Measurements from ENCODE around the gene DCAF4. TPM values are rescaled to one million over a fixed set of nuclear protein-coding genes. Genes with fewer than 3 reads are reported as not detected.

Gene DCAF4
- total RNA-seq, 1 experiment from 2014 or later, result 39.4 TPM

DNA sequence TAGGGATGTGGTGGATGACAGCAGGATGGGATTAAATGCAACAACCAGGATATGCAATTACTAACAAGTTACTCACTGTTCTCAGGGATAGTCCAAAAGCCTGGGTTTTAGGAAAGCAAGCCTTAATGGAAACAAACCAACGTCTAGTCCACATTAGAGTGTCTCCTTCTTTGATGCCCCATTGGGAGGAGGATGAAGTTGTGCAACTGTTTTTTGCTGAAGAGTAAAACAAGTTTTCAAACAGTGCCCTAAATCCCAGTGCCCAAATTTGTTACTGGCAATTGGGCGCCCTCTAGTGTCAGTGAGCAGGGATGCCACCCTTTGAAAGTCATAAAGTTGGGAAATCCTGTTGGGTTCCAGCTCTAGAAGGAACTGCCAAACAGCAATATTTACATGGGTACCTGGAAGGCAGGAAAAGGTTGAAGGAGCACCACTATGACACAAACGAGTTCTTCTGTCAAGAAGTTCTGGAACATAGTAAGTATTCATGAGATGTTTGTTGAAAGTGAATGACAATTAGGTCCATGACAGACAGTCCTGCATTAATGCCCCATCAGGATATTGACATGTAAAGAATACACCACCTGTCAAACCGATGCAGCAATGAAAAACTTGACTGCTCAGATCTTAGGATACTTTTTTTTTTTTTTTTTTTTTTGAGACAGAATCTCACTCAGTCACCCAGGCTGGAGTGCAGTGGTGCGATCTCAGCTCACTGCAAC, 21.3 kb upstream of the DCAF4 start:
- POLR2A ChIA-PET, result interaction anchor here (0.7 to 2.2 kb wide), 6 partner anchors 11 to 1791 kb away, joined by 3 to 14 read pairs (median 4); partner anchors contain the start of gene DPF3
- no TSS peak for BruUV-seq (replicated peaks)
- Mint-ChIP-seq H3K36me3 (ENCODE audit: insufficient read depth, unreplicated experiment) (no peaks in the 10 kb centered on the region), H3K9me3 (ENCODE audit: unreplicated experiment) (no peaks in the 10 kb centered on the region), H3K4me1 (ENCODE audit: insufficient read depth, unreplicated experiment) (peaks cover 22% of the 10 kb centered on the region), H3K27ac (ENCODE audit: low read depth, unreplicated experiment) (no peak overlapping the region), H3K4me3 (ENCODE audit: unreplicated experiment) (no peak overlapping the region), H3K27me3 (ENCODE audit: insufficient read depth, unreplicated experiment) (no peaks in the 10 kb centered on the region)
- CTCF ChIA-PET, result interaction anchor here (0.7 to 5.0 kb wide), 27 partner anchors 10 to 1215 kb away, joined by 3 to 295 read pairs (median 5); partner anchors contain the start of gene DPF3
- intact Hi-C loops (cut with micrococcal nuclease), result loop anchor here (1.0 to 5.0 kb wide), 3 partner anchors 44 to 388 kb away; no protein-coding TSS in a partner anchor
- peak; percentile 82 for DNase-seq (ENCODE audit: unreplicated experiment)
- peak; percentile 90 for TF ChIP-seq CTCF (IDR thresholded peaks at IDR 0.05; ENCODE audit: unreplicated experiment)

DNA sequence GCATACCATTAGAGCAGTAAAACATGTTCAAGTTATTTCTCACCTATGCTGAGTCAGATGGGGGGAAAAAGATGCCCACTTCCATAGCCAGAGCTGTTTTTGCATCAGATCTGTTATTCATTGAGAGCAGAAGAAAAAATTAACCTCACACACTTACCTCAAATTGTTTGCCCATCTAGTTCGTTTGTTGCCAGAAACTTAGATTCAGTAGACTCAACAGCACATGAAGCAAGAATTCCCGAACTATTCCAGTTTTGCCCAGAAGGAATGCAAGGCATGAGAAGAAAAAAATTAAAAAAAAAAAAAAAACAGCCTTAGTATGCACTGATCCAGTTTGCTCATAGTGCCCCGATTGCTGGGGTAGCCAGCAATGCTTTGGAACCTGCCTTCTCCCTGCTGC, 19.9 kb upstream of the DCAF4 start:
- POLR2A ChIA-PET, result interaction anchor here (1.9 kb wide), 1 partner anchor 389 kb away, joined by 14 read pairs; no protein-coding TSS in a partner anchor
- TF ChIP-seq CTCF (IDR thresholded peaks at IDR 0.05; ENCODE audit: unreplicated experiment), result no peak
- Mint-ChIP-seq H3K36me3 (ENCODE audit: insufficient read depth, unreplicated experiment) (no peaks in the 10 kb centered on the region), H3K27me3 (ENCODE audit: insufficient read depth, unreplicated experiment) (no peaks in the 10 kb centered on the region), H3K4me3 (ENCODE audit: unreplicated experiment) (no peak overlapping the region), H3K9me3 (ENCODE audit: unreplicated experiment) (no peaks in the 10 kb centered on the region), H3K4me1 (ENCODE audit: insufficient read depth, unreplicated experiment) (peaks cover 22% of the 10 kb centered on the region), H3K27ac (ENCODE audit: low read depth, unreplicated experiment) (no peak overlapping the region)
- no TSS peak for BruUV-seq (replicated peaks)
- intact Hi-C loops (cut with micrococcal nuclease), result loop anchor here (5.0 kb wide), 1 partner anchor 159 kb away; no protein-coding TSS in a partner anchor
- CTCF ChIA-PET, result interaction anchor here (0.6 to 5.0 kb wide), 8 partner anchors 12 to 392 kb away, joined by 3 to 295 read pairs (median 7); partner anchors contain the start of gene DPF3
- DNase-seq (ENCODE audit: unreplicated experiment), result no peak

DNA sequence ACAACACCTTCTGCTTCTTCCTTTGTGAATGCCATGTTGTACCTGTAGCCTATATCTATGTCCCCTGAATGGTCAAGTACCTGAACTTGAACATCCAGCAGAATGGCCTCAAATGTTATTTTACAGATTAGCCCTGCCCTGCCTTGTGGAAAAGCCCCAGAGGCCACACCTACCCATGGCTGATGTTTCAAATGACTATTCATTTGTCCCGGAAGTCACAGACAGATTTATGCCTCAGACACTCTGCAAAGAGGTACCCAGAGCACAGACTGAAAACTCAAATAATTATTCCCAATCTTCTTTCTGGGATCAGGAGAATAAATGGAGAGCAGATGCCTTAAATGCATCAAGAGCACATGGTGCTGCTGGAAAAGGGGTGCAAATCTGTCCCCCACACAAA, 19.4 kb upstream of the DCAF4 start:
- ChIA-PET POLR2A (no interaction called here), CTCF (interaction anchor here (0.9 to 5.0 kb wide), 5 partner anchors 9 to 393 kb away, joined by 3 to 295 read pairs (median 5); no protein-coding TSS in a partner anchor)
- no peak overlapping the region for H3K27ac Mint-ChIP-seq (ENCODE audit: low read depth, unreplicated experiment)
- BruUV-seq (replicated peaks), result no TSS peak
- no peaks in the 10 kb centered on the region for H3K9me3 Mint-ChIP-seq (ENCODE audit: unreplicated experiment)
- H3K4me3 Mint-ChIP-seq (ENCODE audit: unreplicated experiment), result no peak overlapping the region
- no peaks in the 10 kb centered on the region for H3K27me3 Mint-ChIP-seq (ENCODE audit: insufficient read depth, unreplicated experiment)
- H3K4me1 Mint-ChIP-seq (ENCODE audit: insufficient read depth, unreplicated experiment), result peaks cover 22% of the 10 kb centered on the region
- intact Hi-C loops (cut with micrococcal nuclease), result loop anchor here (5.0 kb wide), 1 partner anchor 160 kb away; no protein-coding TSS in a partner anchor
- no peak for TF ChIP-seq CTCF (IDR thresholded peaks at IDR 0.05; ENCODE audit: unreplicated experiment)
- DNase-seq (ENCODE audit: unreplicated experiment), result no peak
- H3K36me3 Mint-ChIP-seq (ENCODE audit: insufficient read depth, unreplicated experiment), result no peaks in the 10 kb centered on the region

- CTCF ChIA-PET, result interaction anchor here (0.6 to 4.1 kb wide), 8 partner anchors 8 to 1210 kb away, joined by 3 to 62 read pairs (median 4); no protein-coding TSS in a partner anchor
- BruUV-seq (replicated peaks), result no TSS peak
- Mint-ChIP-seq H3K4me3 (ENCODE audit: unreplicated experiment) (no peak overlapping the region), H3K36me3 (ENCODE audit: insufficient read depth, unreplicated experiment) (no peaks in the 10 kb centered on the region), H3K27ac (ENCODE audit: low read depth, unreplicated experiment) (no peak overlapping the region), H3K4me1 (ENCODE audit: insufficient read depth, unreplicated experiment) (peaks cover 22% of the 10 kb centered on the region), H3K27me3 (ENCODE audit: insufficient read depth, unreplicated experiment) (no peaks in the 10 kb centered on the region), H3K9me3 (ENCODE audit: unreplicated experiment) (no peaks in the 10 kb centered on the region)
- TF ChIP-seq CTCF (IDR thresholded peaks at IDR 0.05; ENCODE audit: unreplicated experiment), result no peak
- DNase-seq (ENCODE audit: unreplicated experiment), result peak; percentile 44
- intact Hi-C loops (cut with micrococcal nuclease), result loop anchor here (5.0 kb wide), 1 partner anchor 161 kb away; no protein-coding TSS in a partner anchor
- POLR2A ChIA-PET, result interaction anchor here (1.0 kb wide), 1 partner anchor 393 kb away, joined by 3 read pairs; no protein-coding TSS in a partner anchor
Measured at GRCh38 chr14:72907886-72908285, 18.4 kb upstream of the DCAF4 start.

Measured in MCF 10A (cell line).